Lung (tissue), 12 donors: ENCODE results near the gene OLFM3. TPM values are rescaled to one million over a fixed set of nuclear protein-coding genes. Genes with fewer than 3 reads are reported as not detected.

ENCODE experiments used
- ATAC-seq: fragments of 200-7000 bp; cut with Tn5 transposase; one replicate; pipeline ENCODE4 v1.9.1; 2020; ENCODE audit warnings: moderate number of reproducible peaks; ENCODE audit not compliant: insufficient read depth, low FRiP score
- DNase-seq, 3 donors: peaks; one replicate each; pipeline ENCODE4 v3.0.0-alpha.2; 2013 to 2017
- H3K27ac ChIP-seq, 2 donors: one replicate each; pipeline ENCODE4 v1.5.1; 2013; ENCODE audit warnings: mild to moderate bottlenecking in 2 of 2, moderate library complexity in 2 of 2, control low read depth in 1 of 2, inconsistent platforms in 1 of 2, low read depth in 1 of 2, low read length in 1 of 2
- H3K27me3 ChIP-seq, 3 donors: one replicate each; pipeline ENCODE4 v1.5.1; 2013; ENCODE audit warnings: low read length in 2 of 3; ENCODE audit not compliant: control insufficient read depth in 3 of 3, insufficient read depth in 3 of 3
- H3K36me3 ChIP-seq, 4 donors: one replicate each; pipeline ENCODE4 v1.5.1; 2013; ENCODE audit warnings: low read length in 4 of 4, mild to moderate bottlenecking in 1 of 4, moderate library complexity in 1 of 4; ENCODE audit not compliant: control insufficient read depth in 4 of 4, insufficient read depth in 4 of 4
- H3K4me1 ChIP-seq, 5 donors: one replicate each; pipeline ENCODE4 v1.5.1; 2013; ENCODE audit warnings: low read length in 5 of 5, mild to moderate bottlenecking in 2 of 5, moderate library complexity in 1 of 5; ENCODE audit not compliant: control insufficient read depth in 5 of 5, insufficient read depth in 5 of 5
- H3K4me3 ChIP-seq: one replicate; pipeline ENCODE4 v1.5.1; 2013; ENCODE audit warnings: mild to moderate bottlenecking, control low read depth, moderate library complexity
- H3K9ac ChIP-seq, 2 donors: one replicate each; pipeline ENCODE4 v1.5.1; 2013; ENCODE audit warnings: low read length in 2 of 2, control low read depth in 1 of 2; ENCODE audit not compliant: insufficient read depth in 1 of 2
- H3K9me3 ChIP-seq, 4 donors: one replicate each; pipeline ENCODE4 v1.5.1; 2013; ENCODE audit warnings: low read length in 3 of 4, mild to moderate bottlenecking in 1 of 4, moderate library complexity in 1 of 4; ENCODE audit not compliant: control insufficient read depth in 4 of 4, insufficient read depth in 3 of 4
- CTCF ChIP-seq: IDR thresholded peaks from 2 replicates; pipeline ENCODE4 v1.5.1; 2012; ENCODE audit warnings: mild to moderate bottlenecking; ENCODE audit errors: control extremely low read depth, extremely low read depth
- WGBS, 2 donors: extraction: QIAGEN DNeasy Blood & Tissue Kit; methylation state at CpG; one replicate each; pipeline ENCODE4 v1.1.7; 2013; 5-methylcytosine and 5-hydroxymethylcytosine counted together
- polyA plus RNA-seq, 2 donors: library from polyadenylated mRNA; stranded (reverse); fragments of 200-250 nt; gene quantifications; one replicate each; pipeline ENCODE4 v1.2.1, GENCODE V29; 2013
- total RNA-seq, 2 donors: library from RNA; depleted of rRNA in 1 of 2; stranded (reverse); fragments of >200 nt in 1 of 2; gene quantifications; one replicate each; pipeline ENCODE4 v1.2.1, GENCODE V29; 2014 to 2021
- donor health status: control.
- donor health status: control.
- donor health status: Bipolar disorder and iron deficiency.
- donor health status: healthy.
- donor health status: DM: yes; HTN: yes; CAD: no.

Gene OLFM3
- total and polyA plus RNA-seq, 4 donors: 8.1 TPM; not detected in 3

DNA sequence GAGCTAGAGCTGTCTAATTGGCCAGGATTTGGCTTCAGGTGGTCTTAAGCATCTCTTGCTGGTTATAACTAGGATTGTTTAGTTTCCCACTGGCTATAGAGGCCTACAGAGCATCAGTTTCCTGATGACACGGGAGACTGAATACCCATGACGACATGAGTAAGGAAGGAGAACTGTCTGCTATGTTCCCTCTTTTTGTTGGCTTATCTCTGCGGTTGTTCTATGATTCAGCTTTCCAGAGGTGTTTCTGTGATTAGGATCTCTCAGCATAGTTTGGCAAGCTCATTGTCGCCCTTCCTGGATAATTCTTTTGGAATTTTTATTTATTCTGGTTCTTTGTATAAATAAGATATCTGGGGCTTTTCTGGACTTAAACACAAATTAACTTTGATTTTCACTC, 163.4 kb downstream of the OLFM3 start:
- Histone ChIP-seq H3K9me3 (no peaks in the 10 kb centered on the region), H3K4me1 (no peaks in the 10 kb centered on the region), H3K36me3 (no peaks in the 10 kb centered on the region), H3K4me3 (no peak overlapping the region), H3K27ac (no peak overlapping the region), H3K27me3 (no peaks in the 10 kb centered on the region), H3K9ac (no peak overlapping the region)
- TF ChIP-seq CTCF: no peak
- ATAC-seq (no peak), DNase-seq (no peak)
- WGBS, 2 donors: 58 to 60% methylated on average over 4 of the region's 4 CpGs

DNA sequence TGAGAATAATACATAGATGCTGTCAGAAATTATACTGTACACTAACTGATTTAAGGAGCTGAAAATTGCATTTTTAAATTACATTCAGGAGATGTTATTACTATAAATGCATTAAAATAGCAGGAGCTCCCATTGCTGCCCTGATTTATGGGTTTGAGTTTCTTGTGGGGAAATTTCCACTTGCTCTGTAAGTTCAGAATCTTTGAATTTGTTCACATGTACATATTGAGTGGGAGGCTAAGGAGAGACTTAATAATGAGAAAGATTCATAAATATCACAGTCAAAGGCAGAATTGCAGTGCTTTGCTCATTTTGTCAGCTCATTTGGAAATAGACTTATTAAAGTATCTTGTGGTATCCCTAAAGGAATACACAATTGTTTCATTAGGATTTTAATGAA, 170.3 kb downstream of the OLFM3 start:
- ATAC-seq (no peak), DNase-seq (no peak)
- no peak for TF ChIP-seq CTCF
- H3K36me3 ChIP-seq: no peaks in the 10 kb centered on the region
- H3K27me3 ChIP-seq: no peaks in the 10 kb centered on the region
- no peak overlapping the region for H3K27ac ChIP-seq
- H3K4me3 ChIP-seq: no peak overlapping the region
- no peaks in the 10 kb centered on the region for H3K9me3 ChIP-seq
- H3K9ac ChIP-seq: no peak overlapping the region
- H3K4me1 ChIP-seq: no peaks in the 10 kb centered on the region

DNA sequence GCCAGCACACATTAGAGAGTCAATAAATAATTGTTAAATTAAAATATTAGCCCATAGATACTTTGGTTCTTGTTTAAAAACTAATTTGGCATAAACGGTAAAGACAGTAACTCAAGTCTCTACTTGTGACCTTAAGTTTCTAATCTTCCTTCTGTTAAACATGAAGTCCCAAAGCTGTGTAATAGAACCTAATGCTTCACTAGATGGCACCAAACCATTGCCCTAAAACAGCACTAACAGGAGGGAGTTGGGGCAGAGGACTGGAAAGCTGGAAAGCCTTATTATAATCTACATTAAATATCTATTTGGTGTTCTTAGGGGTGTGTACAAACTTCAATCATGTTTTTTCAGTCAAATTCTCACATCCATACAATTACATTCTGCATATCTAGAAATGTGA, 176.7 kb downstream of the OLFM3 start:
- DNase-seq (peak; percentile 16 to 81 (median 66)), ATAC-seq (no peak)
- no peaks in the 10 kb centered on the region for H3K27me3 ChIP-seq
- H3K4me1 ChIP-seq: no peaks in the 10 kb centered on the region
- H3K27ac ChIP-seq: no peak overlapping the region
- no peak overlapping the region for H3K9ac ChIP-seq
- TF ChIP-seq CTCF: peak; percentile 8
- H3K4me3 ChIP-seq: no peak overlapping the region
- H3K36me3 ChIP-seq: no peaks in the 10 kb centered on the region
- 38 to 63% methylated on average over 1 of the region's 1 CpG for WGBS, 2 donors
- H3K9me3 ChIP-seq: no peaks in the 10 kb centered on the region

DNA sequence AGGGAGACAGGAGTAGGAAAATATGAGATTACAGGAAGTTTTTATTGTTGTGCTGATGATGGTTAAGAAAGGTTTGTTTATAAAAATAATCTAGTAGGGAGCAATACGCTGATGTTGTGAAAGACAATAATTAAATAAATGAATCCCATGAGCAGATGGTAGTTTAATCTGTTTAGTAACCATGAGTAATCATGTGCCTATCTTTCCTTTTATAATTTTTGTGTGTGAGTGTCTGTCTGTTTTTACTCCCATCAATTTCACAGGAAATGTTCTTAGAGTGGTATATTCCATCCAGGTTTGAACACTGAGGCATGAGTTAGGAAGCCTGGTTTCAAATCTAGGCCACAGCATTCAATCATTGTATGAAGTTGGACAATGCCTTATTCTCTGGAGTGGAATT, 180.5 kb downstream of the OLFM3 start:
- no peaks in the 10 kb centered on the region for H3K4me1 ChIP-seq
- H3K9me3 ChIP-seq: no peaks in the 10 kb centered on the region
- H3K36me3 ChIP-seq: no peaks in the 10 kb centered on the region
- no peak overlapping the region for H3K27ac ChIP-seq
- H3K27me3 ChIP-seq: no peaks in the 10 kb centered on the region
- DNase-seq (no peak), ATAC-seq (no peak)
- H3K9ac ChIP-seq: no peak overlapping the region
- 68 to 85% methylated on average over 1 of the region's 1 CpG for WGBS, 2 donors
- TF ChIP-seq CTCF: no peak
- H3K4me3 ChIP-seq: no peak overlapping the region
